ENCODE measurements around the gene FXN.

FXN gene

GRCh38 chr9:69141851-69142250, 106.3 kb downstream of the FXN start:
- no peak for DNase-seq (ENCODE audit: low read depth)

DNA sequence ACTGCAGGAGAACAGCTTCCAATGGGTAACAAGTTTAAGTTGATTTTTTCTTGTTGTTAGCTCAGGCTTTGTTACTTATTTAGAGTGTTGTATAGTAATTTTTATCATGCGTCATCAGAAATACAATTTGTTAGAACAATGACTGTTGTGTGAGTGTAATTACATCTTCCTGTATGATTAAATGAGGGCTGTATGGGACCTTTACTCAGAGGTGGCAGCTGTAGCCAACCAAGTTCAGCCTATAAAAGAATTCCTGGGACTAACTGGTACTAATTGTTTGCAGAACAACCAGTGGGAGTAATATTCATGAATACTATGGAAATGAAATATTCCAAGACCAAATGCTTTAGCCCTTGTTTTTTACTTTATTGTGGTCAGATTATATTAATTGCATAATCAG, 107.7 kb downstream of the FXN start:
- no peak for DNase-seq (ENCODE audit: low read depth)

GRCh38 chr9:69145144-69145715, 109.7 kb downstream of the FXN start:
- no peak for DNase-seq (ENCODE audit: low read depth)

- no peak for DNase-seq (ENCODE audit: low read depth)
Observed at GRCh38 chr9:69147041-69147834, 111.7 kb downstream of the FXN start.

- no peak for DNase-seq (ENCODE audit: low read depth)
Observed at GRCh38 chr9:69149321-69149807, 113.8 kb downstream of the FXN start.

All from T-helper 22 cell (primary cell).